ENCODE measurements around the gene KDM4B.

Gene KDM4B

GRCh38 chr19:5074830-5075394, 106.0 kb downstream of the KDM4B start:
- DNase-seq = peak; percentile 63

DNA sequence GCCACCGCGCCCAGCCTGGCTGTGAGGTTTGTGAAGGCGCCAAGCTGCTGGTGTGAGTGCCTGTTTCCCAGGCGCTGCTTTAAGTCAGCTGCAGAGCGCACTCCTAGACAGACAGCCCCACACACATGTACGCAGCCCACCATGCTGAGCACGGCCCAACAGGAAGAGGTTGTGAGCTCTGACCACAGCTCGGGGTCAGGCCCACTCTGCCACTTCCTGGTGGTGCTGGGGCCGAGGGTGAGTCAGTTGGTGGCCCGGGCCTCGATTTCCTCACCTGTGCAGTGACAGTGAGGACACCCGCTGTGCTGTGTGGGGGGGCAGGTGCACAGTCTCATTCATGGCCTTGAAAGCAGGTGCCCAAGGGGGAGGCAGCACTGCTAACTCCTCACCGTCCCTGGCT, 106.7 kb downstream of the KDM4B start:
- DNase-seq = peak; percentile 68

- no peak for DNase-seq
These were observed 107.7 kb downstream of the KDM4B start for GRCh38 chr19:5076440-5077208.

GRCh38 chr19:5077209-5077515, 108.2 kb downstream of the KDM4B start:
- no peak for DNase-seq

GRCh38 chr19:5078182-5078581, 109.3 kb downstream of the KDM4B start:
- DNase-seq = no peak

DNA sequence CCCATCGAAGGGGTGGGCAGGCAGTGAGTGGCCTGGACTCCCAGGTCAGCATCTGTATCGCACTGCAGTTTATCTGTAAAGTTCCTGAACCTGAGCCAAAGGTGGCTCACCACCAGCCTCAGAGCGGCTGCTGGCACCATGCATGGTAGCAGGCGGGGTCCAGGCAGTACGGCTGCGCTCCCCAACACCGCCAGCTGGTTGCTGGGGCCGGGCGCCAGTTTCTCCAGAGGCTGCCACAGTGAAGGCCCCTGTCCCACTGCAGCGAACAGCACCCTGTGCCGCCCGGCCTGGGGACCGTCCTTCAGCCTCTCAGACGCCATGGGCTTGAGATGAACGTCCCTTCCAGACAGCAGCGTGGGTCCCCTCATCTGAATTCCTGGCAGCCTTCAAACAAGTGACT, 109.8 kb downstream of the KDM4B start:
- DNase-seq = no peak

DNA sequence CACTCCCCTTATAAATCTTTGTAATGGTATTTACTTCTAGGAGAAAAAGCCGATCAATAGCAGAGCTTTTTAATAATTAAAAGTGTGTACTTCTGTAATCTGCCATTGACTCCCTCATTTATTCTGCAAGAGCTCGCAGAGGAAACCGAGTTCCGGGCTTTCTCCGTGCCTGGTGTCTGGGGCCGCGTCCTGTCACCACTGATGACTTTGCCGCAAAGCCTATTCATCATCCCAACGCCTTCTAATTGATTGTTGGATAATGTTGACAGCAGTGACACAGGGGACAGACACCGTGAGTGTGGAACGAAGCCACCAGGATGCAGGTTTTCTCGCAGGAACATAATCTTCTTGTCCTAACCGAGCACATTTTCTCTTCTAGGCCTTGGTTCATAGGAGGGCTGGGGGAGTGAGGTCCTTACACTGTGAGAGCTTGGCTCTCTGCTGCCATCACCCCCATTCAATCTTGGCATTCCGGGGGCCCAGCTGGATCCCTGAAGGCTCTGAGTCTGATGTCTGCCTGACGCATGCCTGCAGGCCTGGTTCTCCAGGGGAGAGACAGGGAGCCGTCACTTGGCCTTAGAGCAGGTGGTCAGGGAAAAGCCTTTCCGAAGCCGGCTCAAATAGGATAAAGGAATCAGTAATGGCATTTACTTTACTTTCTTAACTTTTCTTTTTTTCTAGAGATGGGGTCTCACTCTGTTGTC, 110.3 kb downstream of the KDM4B start:
- no peak for DNase-seq

GRCh38 chr19:5080030-5080654, 111.2 kb downstream of the KDM4B start:
- no peak for DNase-seq

DNA sequence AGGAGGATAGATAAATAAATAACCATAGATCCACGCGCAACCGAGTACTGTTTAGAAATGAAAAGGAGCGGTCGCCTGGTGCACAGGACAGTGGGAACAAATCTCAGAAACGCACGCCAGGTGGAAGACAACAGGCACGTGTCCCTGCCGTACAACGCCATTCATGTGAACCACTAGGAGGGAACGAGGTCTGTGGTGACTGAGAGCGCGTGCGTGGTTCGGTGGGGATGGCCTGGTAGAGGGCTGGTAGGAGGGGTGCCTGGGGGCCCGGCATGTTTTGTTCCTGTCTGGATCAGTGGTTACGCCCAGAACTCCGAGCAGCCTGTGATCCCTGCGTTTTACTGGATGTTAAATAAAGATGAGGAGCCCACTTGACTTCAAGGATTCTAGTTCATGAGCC, 111.9 kb downstream of the KDM4B start:
- no peak for DNase-seq

DNA sequence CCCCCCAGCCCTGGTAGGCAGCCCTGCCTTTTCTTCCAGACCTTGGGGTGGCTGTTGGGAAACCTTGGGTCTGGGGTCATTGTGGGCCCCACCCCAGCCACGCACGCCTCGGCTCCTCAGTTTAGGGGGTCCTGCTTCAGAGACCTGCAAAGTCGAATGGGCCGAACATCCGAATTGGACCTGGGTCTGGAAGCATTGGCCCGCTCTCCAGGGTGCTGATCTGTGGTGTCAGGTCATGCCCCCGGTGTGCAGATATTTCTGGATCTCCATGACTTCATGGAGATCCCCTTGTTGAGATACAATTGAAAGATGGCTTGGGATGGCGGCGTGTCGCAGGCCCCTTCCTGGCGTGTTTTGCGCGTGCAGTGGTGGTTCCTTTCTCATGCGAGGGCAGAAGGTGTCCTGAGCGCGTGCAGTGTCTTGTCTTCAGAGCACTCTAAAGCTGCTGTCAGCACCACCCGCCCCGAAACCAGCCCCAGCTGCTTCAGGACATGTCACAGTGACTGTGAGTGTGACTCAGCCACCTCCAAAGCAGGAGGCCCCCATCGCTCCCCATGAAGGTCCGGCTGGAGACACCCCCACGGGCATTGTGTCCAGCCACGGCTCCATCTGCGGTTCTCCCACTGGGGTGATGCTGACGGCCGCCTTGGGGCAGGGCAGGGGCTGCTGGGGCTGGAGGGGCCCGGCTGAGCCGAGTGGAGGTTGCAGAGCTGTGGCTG, 112.7 kb downstream of the KDM4B start:
- DNase-seq = no peak

GRCh38 chr19:5083547-5083965, 114.6 kb downstream of the KDM4B start:
- DNase-seq = no peak

- no peak for DNase-seq
These were observed 116.7 kb downstream of the KDM4B start for GRCh38 chr19:5085566-5085965.

GRCh38 chr19:5086230-5086629, 117.3 kb downstream of the KDM4B start:
- DNase-seq = no peak

DNA sequence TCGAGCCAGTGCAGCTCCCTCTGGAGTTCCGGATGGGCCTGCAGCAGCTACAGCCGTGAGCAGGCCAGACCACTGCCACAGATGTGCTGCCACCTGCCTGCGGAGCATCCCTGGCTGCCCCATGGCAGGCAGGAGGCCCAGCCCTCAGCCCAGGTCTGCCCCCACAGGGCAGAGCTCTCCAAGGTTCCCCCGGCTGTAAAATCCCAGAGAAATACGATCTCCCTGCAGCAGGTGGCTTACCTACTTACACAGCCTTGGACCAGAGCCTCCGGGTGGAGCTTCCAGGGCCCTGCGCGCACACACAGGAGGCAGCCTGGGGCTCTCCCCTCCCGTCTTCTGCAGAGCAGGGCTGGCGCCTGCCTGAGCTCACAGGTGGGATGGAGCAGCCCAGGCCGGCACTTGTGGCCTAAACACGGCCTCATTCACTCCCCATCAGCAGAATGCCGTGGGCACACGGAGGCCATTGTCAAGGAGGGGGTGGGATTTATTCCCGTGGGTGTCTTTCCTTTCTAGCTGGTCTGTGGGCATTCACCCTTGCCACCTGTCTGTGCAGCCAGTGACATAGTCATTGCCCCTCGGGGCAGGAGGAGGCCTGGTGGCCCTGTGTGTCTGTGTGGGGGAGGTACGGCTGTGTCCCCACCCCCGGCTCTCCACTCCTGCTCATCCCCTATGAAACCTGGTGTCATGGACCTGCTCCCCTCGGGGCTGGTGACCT, 118.0 kb downstream of the KDM4B start:
- DNase-seq = no peak

DNA sequence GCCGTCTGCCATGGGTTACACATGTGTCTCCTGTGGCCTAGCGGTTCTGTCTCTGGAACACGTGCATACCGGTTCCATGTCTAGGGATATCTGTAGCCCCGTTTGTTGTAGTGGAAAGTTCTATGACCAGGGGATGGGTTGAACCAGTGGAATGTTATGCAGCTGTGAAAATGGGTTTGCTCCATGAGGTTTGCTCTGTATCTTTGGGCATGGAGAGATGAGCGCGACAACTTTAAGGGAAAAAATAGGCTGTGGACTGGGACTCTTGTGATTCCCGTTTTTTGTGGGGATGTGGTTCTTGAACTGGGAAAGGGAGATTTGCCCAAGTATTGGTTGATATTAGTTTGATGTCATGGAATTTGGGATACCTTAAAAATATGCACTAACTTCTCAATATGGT, 120.4 kb downstream of the KDM4B start:
- no peak for DNase-seq

GRCh38 chr19:5090465-5091017, 121.6 kb downstream of the KDM4B start:
- DNase-seq = no peak

DNA sequence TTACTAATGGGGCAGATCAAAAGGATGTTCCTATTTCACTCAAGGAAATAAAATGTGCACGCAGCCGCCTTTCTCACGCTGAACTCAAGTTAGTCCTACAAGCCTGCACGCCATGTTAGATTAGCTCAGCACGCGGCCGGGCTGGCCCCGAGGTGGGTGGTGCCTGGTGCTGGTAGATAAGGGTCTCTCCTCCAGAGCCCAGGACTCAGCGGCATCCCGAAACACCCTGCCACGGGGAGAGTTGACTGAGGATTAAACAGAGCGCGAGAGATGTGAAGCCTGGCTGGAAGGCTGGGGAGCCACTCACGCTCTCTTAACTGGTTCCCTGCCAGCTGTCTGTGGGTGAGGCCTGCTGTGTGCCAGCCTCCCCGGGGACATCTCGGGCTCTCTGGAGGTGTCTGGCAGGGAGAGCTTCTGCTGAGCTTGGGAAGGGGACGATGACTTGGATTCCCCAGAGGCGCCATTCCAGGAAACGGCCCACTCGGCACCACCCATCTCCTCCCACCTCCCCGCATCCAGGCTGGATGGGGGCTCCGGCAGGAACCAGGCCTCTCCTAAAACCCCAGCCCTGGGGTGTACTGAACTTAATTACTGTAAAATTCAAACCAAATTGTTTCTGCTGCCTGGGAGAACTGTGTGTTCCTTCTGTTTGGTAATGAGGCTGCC, 122.2 kb downstream of the KDM4B start:
- DNase-seq = no peak

DNA sequence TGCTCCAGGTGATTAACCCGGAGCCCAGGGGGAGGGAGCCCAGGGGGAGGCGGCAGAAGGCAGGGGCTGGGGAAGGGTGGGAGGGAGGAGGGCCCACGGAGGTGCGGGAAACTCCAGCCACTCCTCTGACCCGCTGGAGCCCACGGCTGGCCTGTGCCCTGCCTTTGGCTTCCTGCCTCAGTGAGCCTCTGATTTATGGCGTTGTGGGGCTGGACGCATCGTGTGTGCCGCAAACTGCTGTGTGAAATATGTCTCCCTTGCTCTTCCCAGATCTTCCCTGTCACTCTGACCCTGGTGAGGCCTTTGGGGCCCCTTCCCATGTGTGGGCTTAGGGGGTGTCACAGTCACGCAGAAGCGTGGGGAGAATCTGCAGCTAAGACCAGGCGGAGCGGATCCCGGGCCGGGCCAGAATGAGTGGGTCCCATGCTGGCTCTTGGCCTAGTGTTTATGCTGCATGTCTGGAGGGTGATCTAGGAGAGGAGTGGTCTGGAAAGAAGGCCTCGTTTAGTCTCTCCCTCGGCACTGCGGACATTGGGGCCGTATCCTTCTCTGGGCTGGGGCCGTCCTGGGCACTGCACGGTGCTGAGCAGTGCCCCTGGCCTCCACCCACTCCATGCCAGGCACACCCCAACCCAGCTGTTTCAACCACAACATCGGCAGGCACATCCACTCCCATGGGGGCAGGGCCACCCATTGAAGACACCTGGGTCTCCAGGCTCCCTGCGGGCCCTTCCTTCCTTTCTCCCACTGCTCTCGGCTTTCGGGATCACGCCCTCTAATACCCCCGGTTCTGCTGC, 123.0 kb downstream of the KDM4B start:
- no peak for DNase-seq

GRCh38 chr19:5092481-5092843, 123.5 kb downstream of the KDM4B start:
- DNase-seq = no peak

GRCh38 chr19:5093297-5093928, 124.5 kb downstream of the KDM4B start:
- no peak for DNase-seq
